Right lung (tissue), 5 donors: ENCODE data around the gene IDH2. TPM values are rescaled to one million over a fixed set of nuclear protein-coding genes. Genes with fewer than 3 reads are reported as not detected.
"Not testable (repeated sequence)": the region's sequence is repeated elsewhere in the genome, so short reads cannot be mapped to it uniquely, and the experiment has no call there.

Source experiments
- DNase-seq, 2 donors: peaks; one replicate each; pipeline ENCODE4 v3.0.0-alpha.2; 2013
- polyA plus RNA-seq, 5 donors: library from polyadenylated mRNA; unstranded; fragments of 120-200 nt; gene quantifications; one replicate each; pipeline versions ENCODE4 v1.2.1 to v1.2.3, GENCODE V29; 2013; ENCODE audit warnings: inconsistent platforms in 1 of 5, low replicate concordance in 1 of 5; ENCODE audit not compliant: insufficient read length in 5 of 5, insufficient read depth in 1 of 5

The IDH2 gene
- polyA plus RNA-seq, 5 donors, result 114 to 152 (median 118) TPM

DNA sequence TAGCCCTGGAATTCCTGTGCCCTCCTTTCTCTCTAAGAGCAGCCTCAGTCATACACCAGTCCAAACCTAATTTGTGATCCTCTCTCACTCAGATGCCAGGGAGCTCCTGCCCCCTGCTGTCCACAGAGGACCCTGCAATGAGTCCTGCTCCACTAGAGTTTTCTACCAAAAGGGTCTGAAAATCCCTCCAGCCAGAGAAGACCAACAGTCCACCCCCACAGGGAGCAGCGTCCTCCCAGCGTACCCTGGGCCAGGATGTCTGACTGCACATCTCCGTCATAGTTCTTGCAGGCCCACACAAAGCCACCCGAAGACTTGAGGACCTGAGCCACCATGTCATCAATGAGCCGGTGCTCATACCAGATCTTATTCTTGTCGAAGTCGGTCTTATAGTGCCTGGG lies 15.4 kb downstream of the IDH2 start:
- no peak for DNase-seq

DNA sequence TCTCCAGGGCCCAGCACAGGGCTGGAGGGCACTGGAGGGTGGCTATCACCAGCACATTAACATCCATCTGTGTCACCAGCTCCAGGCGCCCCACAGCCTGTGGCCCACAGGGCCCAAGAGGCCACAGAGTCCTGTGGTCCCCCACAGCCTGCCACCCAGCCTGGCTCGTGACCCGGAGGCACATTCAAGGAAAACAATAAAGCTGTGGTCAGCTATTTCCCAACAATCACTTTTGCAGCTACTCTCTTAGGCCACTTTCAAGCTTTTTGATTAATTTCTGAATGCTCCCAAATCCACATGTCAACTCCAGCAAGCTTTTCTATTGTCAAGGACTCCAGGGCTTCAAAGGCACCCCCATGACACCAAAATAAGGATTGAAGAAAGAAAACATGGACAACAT lies 16.7 kb downstream of the IDH2 start:
- no peak for DNase-seq

- no peak for DNase-seq
Observed at GRCh38 chr15:90084876-90085423, 17.3 kb downstream of the IDH2 start.

- DNase-seq, result no peak
Observed at GRCh38 chr15:90083954-90084607, 18.2 kb downstream of the IDH2 start.

GRCh38 chr15:90083419-90083818 lies 18.8 kb downstream of the IDH2 start:
- DNase-seq, result no peak

- no peak for DNase-seq
Observed at GRCh38 chr15:90082140-90082715, 20.0 kb downstream of the IDH2 start.

DNA sequence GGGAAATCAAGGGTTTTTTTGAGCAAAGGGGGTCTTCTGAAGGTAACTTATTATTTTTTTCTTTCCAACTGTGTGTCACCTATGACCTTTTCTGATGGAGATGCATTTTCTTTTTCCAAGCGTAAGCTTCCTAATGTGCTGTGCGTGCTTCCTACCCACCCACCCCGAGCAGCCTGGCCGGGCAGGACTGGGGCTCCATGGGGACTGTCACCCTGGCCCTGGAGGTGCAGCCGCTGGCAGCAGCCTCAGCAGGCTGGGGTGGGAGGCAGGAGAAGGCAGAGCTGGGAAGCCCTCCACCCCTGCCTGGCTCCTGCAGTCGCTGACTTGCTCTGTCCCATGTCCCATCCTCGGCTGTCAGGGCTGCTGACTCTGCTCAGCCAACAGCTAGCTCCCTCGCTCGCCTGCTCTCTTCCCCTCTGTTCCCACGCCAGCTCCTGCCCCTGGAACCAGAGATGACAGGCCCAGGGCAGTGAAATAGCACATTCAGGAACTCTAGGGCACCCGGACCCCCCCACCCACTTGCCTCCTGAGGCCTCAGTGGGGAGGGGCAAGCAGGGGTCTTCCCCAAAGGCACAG lies 21.4 kb downstream of the IDH2 start:
- peak; percentile 68 to 69 for DNase-seq

DNA sequence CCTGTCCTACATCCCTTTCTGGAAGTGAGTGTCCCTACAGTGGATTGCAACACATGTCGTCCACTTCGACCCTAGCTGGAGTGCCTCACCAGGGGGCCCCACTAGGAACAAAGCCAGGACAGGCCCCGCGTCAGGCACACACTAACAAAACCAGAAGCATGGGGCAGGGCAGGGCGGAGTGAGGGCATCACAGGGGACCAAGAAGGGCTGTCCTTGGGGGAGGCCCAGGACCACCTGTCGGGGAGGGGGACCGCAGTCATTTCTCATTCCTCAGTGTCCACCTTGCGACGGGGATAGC lies 21.9 kb downstream of the IDH2 start:
- DNase-seq, result no peak

DNA sequence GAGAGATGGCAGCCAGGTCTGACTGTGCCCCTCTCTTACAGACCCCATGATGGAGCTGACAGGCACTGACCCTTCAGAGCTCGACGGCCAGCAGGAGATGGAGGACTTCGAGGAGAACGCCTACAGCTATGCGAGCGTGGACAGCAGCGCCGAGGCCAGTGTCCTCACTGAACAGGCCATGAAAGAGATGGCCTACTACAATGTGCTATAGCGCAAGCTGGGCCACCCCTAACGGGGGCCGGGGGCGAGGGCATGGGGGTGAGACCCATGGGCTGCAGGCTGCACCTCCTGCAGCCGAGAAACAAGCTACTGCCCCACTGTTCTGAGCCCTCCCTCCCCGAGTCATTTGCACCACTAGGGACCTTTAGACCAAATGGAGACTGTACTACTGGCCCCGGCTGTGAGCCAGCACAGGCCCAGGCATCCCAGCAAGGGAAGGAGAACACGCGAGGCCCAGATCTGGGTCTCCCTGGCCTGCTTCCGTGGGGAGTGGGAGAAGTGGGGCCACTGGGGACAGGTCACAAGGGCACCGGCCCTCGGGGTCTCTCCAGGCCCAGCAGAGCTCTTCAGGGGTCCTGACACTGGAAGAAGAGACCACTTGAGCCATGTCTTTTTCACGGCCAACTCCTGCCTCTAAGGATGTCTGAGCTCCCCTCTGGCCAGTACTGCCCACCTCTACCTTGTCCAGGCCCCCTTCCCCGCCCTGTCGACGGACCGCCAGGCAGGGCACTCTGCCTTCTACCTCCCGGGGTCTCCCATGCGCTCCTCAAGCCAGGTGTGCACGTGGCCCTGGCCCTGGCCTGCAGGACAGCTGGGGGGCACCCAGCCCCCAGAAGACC lies 22.4 kb downstream of the IDH2 start:
- DNase-seq, result no peak

GRCh38 chr15:90078965-90079364 lies 23.3 kb downstream of the IDH2 start:
- DNase-seq, result no peak

DNA sequence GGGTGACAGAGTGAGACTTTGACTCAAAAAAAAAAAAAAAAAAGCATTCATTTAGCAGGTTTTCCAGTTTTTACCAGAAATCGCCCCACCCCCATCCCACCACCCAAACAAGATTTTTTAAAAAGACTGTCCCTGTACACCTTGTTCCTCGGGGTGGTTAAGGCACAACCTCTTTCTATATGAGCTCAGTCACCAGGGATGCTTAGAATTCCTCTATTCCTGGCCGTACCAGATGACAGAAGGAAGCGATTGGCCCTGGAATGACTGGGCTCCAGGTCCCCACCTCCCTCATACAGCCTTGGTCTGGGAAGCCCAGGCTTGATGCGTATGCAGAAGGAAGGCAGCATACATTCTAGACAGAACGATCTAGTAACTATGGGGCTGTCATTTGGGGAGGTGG lies 25.6 kb downstream of the IDH2 start:
- no peak for DNase-seq

GRCh38 chr15:90075420-90076289 lies 26.6 kb downstream of the IDH2 start:
- no peak for DNase-seq

- no peak for DNase-seq
Observed at GRCh38 chr15:90074916-90075315, 27.4 kb downstream of the IDH2 start.

DNA sequence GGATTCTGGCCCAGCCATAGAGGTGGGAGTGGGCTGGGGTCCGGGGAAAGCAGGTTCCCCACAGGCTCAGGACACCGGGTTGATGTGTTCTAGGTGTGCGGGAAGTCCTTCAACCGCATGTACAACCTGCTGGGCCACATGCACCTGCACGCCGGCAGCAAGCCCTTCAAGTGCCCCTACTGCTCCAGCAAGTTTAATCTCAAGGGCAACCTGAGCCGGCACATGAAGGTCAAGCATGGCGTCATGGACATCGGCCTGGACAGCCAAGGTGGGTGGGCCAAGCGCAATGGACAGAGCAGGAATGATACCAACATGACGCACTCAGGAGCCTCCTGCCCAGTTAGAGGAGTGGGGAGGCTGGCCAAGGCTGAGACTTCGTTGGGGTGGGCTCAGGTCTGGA lies 28.2 kb downstream of the IDH2 start:
- no peak for DNase-seq

DNA sequence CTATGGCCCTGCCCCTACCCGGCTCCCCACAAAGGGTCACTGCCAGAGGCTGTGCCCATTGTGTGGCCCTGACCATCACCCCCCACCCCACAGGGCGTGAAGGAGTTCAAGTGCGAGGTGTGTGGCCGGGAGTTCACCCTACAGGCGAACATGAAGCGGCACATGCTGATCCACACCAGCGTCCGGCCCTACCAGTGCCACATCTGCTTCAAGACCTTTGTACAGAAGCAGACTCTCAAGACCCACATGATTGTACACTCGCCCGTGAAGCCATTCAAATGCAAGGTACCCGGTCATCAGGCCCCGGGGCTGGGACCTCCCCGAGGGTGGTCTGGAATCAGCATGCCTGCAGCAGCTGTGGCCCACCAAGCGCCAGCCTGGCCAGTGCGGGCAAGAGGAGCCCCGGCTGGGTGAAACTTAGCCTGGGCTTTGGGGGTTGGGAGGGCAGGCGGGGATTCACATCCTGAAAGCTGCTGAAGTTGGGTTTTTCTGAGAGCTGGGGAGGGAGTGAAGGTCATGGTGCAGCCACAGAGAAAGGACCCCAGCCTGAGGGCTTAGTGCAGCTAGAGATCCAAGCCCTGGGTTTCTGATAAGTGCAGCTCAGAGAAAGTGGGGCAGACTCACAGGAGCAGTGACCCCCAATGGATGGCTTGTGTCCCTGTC lies 29.2 kb downstream of the IDH2 start:
- DNase-seq, result no peak

DNA sequence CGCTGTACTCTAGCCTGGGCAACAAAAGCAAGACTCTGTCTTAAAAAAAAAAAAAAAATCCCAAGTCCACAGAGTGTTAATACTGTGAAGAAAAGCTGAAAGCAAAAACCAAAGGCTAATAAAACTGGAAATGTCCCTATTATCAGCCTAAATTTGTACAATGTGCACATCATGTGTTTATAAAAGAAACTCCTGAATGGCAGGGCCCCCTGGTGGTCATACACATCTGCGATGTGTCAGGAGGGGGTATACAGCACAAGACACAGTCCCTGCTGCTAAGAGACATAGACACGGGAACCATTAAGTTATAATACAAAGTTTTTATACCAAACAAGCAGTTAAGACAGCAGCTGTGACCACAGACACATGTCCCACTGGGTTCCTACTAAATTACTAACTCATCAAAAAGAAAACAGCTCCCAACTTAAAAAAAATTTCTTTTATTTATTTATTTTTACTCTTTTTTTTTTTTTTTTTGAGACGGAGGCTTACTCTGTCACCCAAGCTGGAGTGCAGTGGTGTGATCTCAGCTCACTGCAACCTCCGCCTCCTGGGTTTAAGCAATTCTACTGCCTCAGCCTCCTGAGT lies 31.0 kb downstream of the IDH2 start:
- peak; percentile 62 to 75 for DNase-seq

DNA sequence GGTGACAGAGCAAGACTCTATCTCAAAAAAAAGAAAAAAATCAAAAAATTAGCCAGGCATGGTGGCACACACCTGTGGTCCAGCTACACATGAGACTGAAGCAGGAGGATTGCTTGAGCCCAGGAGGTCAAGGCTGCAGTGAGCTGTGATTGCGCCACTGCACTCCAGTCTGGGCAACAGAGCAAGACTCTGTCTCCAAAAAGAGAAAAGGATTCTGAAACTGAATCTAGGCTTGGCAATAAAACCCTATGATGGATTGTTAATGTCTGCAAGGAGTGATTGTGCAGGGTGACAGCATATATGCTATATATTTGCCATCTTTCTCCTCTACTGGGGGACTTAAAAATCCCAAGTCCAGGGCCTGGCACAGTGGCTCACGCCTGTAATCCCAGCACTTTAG lies 31.6 kb downstream of the IDH2 start:
- not testable (repeated sequence) for DNase-seq

GRCh38 chr15:90067953-90068606 lies 34.2 kb downstream of the IDH2 start:
- DNase-seq, result no peak

GRCh38 chr15:90067181-90067952 lies 34.9 kb downstream of the IDH2 start:
- DNase-seq, result no peak
